ENCODE data around the gene GPBP1L1.
"Not testable (repeated sequence)": the region's sequence is repeated elsewhere in the genome, so short reads cannot be mapped to it uniquely, and the experiment has no call there.

GRCh38 chr1:45693811-45694210 is 7.5 kb upstream of the GPBP1L1 start:
- not testable (repeated sequence) for TF ChIP-seq POLR2A (IDR thresholded peaks at IDR 0.05; ENCODE audit: extremely low read depth, insufficient read length); CTCF (IDR thresholded peaks at IDR 0.05; ENCODE audit: low read depth, low read length)

Data from NB4 (cell line).